HG02973 (cell line): ENCODE results near the gene OCIAD1.
A peak's percentile ranks its signal among the peaks of the same experiment; 100 is the strongest.
"Not testable (repeated sequence)": the region's sequence is repeated elsewhere in the genome, so short reads cannot be mapped to it uniquely, and the experiment has no call there.

Experiments
- ATAC-seq: cut with Tn5 transposase; IDR thresholded peaks from one replicate; pipeline ENCODE4 v1.9.1; 2021; ENCODE audit warnings: moderate library complexity; ENCODE audit not compliant: unreplicated experiment

The OCIAD1 gene

GRCh38 chr4:48830706-48831531, at the start of gene OCIAD1:
OCIAD1 (plus strand) TSS chr4:48831088; CDS start chr4:48832625, 1,537 bp downstream.
- peak; percentile 99 for ATAC-seq

GRCh38 chr4:48781968-48782367, 48.9 kb upstream of the OCIAD1 start:
- no peak for ATAC-seq

DNA sequence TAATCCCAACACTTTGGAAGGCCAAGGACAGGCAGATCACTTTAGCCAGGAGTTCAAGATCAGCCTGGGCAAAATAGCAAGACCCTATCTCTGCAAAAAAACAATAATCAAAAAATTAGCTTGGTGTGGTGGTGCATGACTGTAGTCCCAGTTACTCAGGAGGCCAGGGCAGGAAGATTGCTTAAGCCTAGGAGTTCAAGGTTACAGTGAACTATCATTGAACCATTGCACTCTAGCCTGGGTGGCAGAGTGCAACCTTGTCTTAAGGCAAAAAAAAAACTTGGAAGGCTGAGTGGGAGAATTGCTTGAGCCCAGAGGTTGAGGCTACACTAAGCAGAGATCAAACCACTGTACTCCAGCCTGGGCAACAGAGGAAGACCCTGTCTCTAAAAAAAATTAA, 45.6 kb upstream of the OCIAD1 start:
- no peak for ATAC-seq

- no peak for ATAC-seq
These were observed 44.3 kb upstream of the OCIAD1 start for GRCh38 chr4:48786549-48786948.

- no peak for ATAC-seq
These were observed 43.8 kb upstream of the OCIAD1 start for GRCh38 chr4:48787056-48787455.

DNA sequence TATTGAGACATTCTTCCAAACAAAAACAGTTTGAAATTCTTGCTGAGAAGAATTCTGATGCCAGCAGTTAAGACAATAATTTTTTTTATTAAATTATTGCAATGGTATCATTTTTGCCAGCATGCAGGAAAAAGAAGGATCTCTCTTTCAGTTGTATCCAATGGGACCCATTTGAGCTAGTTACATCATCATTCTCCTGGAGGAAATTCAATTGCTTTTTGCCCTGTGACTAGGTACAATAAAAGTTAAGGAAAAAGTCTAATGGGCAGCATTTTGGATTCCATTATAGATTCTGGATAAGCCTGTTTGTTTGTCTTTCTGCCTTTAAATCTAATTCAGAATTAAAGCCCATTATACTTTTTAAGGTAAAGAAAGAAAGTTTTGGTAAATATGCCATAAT, 40.3 kb upstream of the OCIAD1 start:
- ATAC-seq = no peak

DNA sequence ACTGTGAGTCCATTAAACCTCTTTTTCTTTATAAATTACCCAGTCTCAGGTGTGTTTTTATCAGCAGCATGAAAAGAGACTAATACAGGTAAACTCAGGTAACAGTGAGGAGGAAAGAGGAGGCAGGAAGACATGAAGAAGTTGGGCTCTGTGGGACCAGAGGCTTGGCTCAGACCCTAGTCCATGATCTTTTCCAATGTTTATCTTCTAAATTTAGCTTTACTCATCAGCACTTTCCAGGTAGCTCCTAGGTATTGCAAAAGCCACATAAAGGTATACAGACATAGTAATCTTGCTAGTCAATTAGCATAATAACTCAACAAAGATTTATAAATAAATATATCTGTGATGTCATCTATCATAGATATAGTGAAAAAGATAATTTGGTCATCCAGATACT, 39.6 kb upstream of the OCIAD1 start:
- no peak for ATAC-seq

GRCh38 chr4:48792348-48793006, 38.4 kb upstream of the OCIAD1 start:
- peak; percentile 54 for ATAC-seq

GRCh38 chr4:48795108-48795507, 35.8 kb upstream of the OCIAD1 start:
- no peak for ATAC-seq

GRCh38 chr4:48796191-48796926, 34.5 kb upstream of the OCIAD1 start:
- ATAC-seq = no peak

DNA sequence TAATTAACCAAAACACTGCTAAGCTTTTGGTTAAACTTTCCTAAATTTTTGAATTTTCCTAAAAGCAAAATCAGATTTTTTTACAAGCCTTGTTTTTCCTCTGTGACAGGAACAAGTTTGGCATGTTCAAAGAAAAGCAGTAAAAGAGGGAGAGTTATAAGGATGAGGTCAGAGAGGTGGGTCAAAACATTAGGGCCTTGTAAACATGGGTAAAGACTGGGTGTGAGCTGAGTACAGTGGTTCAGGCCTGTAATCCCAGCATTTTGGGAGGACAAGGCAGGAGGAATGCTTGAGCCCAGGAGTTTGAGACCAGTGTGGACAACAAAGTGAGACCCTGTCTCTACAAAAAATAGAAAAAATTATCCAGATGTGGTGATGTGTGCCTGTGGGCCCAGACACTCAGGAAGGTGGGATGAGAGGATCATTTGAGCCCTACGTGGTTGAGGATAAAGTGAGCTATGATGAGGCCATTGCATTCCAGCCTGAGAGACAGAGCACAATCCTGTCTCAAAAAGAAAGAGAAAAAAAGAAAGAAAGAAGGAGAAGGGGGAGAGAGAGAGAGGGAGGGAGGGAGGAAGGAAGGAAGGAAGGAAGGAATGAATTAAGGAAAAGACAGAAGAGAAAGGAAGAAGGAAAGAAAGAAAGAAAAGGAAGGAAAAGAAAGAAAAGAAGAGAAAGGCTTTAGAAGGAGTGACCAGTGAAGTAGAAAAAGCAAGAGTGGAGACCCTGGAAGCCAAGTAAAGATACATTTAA, 33.8 kb upstream of the OCIAD1 start:
- ATAC-seq = no peak

DNA sequence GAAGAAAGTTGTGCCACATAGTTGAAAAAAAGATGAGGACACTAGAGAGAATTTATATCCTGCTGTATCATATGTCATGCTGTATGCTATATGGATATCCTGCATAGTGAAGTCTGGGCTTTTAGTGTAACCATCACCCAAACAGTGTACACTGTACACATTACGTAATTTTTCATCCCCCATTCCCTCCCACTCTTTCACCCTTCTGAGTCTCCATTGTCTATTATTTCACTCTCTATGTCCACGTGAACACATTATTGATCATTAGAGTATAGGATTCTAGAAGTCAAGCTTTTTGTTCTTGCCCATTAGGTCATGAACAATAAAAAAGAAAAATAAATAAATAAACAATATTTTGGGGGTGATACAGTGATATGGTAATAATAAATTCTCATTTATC, 32.8 kb upstream of the OCIAD1 start:
- no peak for ATAC-seq

DNA sequence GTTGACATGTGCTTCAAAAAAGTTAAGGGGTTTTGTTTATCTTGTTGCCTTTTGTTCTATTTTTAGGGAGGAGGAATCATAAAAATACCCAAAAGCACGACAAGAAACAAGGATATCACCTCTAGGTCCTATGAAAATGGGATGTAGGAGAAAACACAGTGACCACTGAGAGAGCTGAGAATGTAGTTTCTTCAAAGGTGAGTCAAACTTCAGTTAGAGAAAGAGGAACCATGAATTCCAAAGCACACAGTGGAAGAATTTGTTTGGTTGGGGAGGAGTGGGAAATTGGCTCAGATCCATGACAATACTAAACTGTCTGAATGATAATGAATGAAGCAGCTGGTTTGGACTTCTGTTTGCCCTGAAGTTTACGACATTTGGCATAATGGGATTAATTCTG, 31.7 kb upstream of the OCIAD1 start:
- peak; percentile 37 for ATAC-seq

DNA sequence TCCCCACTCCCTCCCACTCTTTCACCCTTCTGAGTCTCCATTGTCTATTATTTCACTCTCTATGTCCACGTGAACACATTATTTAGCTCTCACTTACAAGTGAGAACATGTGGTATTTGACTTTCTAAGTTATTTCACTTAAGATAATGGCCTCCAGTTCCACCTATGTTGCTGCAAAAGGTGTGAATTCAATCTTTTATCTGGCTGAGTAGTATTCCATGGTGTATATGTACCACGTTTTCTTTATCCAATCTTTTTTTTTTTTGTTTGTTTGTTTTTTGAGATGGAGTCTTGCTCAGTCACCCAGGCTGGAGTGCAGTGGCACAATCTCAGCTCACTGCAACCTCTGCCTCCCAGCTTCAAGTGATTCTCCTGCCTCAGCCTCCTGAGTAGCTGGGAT, 30.7 kb upstream of the OCIAD1 start:
- ATAC-seq = not testable (repeated sequence)

DNA sequence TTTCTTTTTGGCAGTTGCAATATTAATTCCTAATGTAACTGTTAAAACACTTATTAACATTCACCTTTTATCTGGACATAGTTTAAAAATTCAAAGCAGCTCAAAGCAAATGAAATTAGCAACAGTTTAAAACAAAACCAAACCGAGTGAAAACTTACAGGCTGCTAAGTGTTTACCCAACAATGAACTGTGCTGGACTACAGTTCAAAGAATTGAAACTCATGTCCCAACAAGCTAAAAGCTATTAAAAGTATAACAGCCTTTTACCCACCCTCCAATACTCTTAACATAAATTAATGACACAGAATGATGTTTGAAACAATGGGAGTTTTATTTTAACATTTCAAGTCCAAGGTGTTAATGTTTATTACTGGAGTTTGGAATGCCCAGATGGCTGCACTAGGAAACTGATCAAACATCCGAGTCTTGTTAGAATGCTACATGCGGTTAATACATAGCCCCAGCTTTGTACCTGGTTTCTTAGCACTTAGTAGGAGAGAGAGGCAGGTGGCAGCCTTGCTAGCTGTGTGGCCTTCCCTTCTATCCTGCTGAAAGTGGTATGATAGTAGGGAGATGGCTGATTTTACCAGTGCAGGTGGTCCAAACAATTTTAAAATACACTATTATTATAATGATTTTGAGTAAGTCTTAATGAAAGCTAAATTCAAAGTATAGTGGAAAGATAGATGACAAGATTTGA, 29.7 kb upstream of the OCIAD1 start:
- no peak for ATAC-seq

DNA sequence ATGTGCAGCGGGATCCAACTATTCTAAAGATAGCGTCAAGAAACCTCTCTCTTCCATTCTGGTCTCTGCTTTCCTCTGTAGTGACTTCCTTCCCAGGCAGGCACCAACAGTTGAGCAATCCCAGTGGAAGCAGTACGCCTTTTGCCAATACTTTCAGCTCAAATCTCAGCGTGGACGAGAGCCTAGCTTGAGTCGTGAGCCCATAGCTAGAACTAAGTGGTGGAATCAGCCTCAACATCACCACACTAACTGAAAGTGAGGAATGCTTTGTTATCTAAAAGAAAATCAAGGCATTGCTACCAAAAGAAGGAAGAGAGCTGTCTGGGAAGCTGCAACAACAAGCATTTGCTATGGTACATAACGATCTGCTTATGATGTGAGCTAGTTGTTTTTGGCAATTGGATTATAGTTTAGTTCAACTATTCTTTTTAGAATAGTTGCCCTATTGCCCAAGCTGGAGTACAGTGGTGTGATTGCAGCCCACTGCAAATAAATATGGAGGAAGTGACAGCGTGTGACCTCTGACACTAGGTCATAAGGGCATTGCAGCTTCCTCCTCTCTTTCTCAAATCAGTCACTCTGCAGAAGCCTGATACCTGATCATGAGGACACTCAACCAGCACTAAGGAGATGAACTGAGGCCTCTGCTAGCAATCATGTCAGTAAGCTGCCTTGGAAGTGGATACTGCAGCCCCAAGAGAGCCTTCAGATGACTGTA, 26.1 kb upstream of the OCIAD1 start:
- ATAC-seq = no peak

DNA sequence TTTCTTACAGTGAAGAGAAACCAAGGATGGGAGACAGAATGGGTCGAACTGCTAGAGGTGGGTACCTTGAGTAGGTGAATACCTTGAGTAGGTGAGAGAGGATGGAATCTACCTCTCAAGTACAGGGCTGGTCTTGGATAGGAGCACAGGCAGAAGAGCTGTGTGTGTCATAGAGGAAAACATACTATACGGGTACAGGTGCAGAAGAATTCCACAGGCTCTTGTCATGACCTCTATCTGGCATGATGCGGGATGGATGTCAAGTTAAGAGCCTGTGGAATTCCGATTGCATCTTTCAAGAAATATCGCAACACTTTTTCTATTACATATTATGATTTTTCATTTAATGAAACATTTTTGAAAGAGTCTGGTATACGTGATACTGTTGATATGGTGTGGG, 18.0 kb upstream of the OCIAD1 start:
- ATAC-seq = no peak

GRCh38 chr4:48813964-48814363, 16.9 kb upstream of the OCIAD1 start:
- ATAC-seq = peak; percentile 61

- peak; percentile 56 for ATAC-seq
These were observed 15.4 kb upstream of the OCIAD1 start for GRCh38 chr4:48815483-48815882.

DNA sequence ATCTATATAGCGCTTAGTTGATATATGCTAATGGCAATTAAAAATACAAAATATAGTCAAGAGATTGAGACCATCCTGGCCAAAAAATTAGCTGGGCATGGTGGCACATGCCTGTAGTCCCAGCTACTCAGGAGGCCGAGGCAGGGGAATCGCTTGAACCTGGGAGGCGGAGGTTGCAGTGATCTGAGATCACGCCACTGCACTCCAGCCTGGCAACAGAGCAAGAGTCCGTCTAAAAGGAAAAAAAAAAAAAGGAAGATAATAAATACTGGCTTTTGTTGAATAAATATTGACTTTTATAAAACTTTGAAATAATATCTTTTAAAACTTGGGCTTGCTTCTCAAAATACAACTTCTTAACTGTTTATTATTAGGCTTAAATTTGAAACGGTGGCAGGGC, 14.6 kb upstream of the OCIAD1 start:
- ATAC-seq = not testable (repeated sequence)
